Trophoblast cell (in vitro differentiated cells and primary cell): ENCODE results near the gene FBLN7.

Experiments
- DNase-seq, 2 donors: peaks; one replicate each; pipeline ENCODE4 v3.0.0-alpha.2; 2016
- H2AFZ ChIP-seq: 2 replicates; pipeline ENCODE4 v1.6.1; 2013; ENCODE audit warnings: low read length, moderate library complexity, mild to moderate bottlenecking; ENCODE audit not compliant: insufficient read depth, poor library complexity
- H2AK5ac ChIP-seq: 2 replicates; pipeline ENCODE4 v1.6.1; 2013; ENCODE audit warnings: mild to moderate bottlenecking, low read length
- H2BK120ac ChIP-seq: 2 replicates; pipeline ENCODE4 v1.6.1; 2013; ENCODE audit warnings: low read length, mild to moderate bottlenecking, moderate library complexity; ENCODE audit not compliant: insufficient read depth, poor library complexity
- H2BK12ac ChIP-seq: 2 replicates; pipeline ENCODE4 v1.6.1; 2013; ENCODE audit warnings: mild to moderate bottlenecking, low read length, moderate library complexity
- H2BK5ac ChIP-seq: 2 replicates; pipeline ENCODE4 v1.6.1; 2013; ENCODE audit warnings: low read length, low read depth, moderate library complexity, mild to moderate bottlenecking; ENCODE audit not compliant: poor library complexity
- H3K14ac ChIP-seq: 2 replicates; pipeline ENCODE4 v1.6.1; 2013; ENCODE audit warnings: mild to moderate bottlenecking, low read length
- H3K18ac ChIP-seq: 2 replicates; pipeline ENCODE4 v1.6.1; 2013; ENCODE audit warnings: mild to moderate bottlenecking, low read length
- H3K23ac ChIP-seq: 2 replicates; pipeline ENCODE4 v1.6.1; 2013; ENCODE audit warnings: low read length
- H3K27ac ChIP-seq: 2 replicates; pipeline ENCODE4 v1.5.1; 2013; ENCODE audit warnings: low read depth, mild to moderate bottlenecking, inconsistent platforms, low read length, moderate library complexity
- H3K27me3 ChIP-seq: 2 replicates; pipeline ENCODE4 v1.6.1; 2013; ENCODE audit warnings: inconsistent platforms, mild to moderate bottlenecking, low read length, moderate library complexity; ENCODE audit not compliant: insufficient read depth
- H3K36me3 ChIP-seq, 2 experiments: 1 replicate in 1 of 2; 2 replicates in 1 of 2; pipeline ENCODE4 v1.6.1; 2013; ENCODE audit warnings: low read length in 2 of 2, mild to moderate bottlenecking in 2 of 2, moderate library complexity in 1 of 2; ENCODE audit not compliant: insufficient read depth in 2 of 2, control insufficient read depth in 1 of 2
- H3K4ac ChIP-seq: 2 replicates; pipeline ENCODE4 v1.6.1; 2013; ENCODE audit warnings: low read depth, mild to moderate bottlenecking, low read length, moderate library complexity
- H3K4me1 ChIP-seq, 2 experiments: 1 replicate in 1 of 2; 2 replicates in 1 of 2; pipeline ENCODE4 v1.6.1; 2013; ENCODE audit warnings: low read length in 2 of 2, mild to moderate bottlenecking in 2 of 2, moderate library complexity in 1 of 2; ENCODE audit not compliant: insufficient read depth in 2 of 2, control insufficient read depth in 1 of 2
- H3K4me2 ChIP-seq: 2 replicates; pipeline ENCODE4 v1.6.1; 2013; ENCODE audit warnings: inconsistent platforms, mild to moderate bottlenecking, low read length, moderate library complexity
- H3K4me3 ChIP-seq: 2 replicates; pipeline ENCODE4 v1.5.1; 2013; ENCODE audit warnings: mild to moderate bottlenecking, low read depth, low read length, inconsistent platforms
- H3K79me1 ChIP-seq: one replicate; pipeline ENCODE4 v1.6.1; 2013; ENCODE audit warnings: low read length
- H3K79me2 ChIP-seq: 2 replicates; pipeline ENCODE4 v1.6.1; 2013; ENCODE audit warnings: low read length, mild to moderate bottlenecking; ENCODE audit not compliant: control insufficient read depth, insufficient read depth, poor library complexity
- H3K9ac ChIP-seq: 2 replicates; pipeline ENCODE4 v1.6.1; 2013; ENCODE audit warnings: mild to moderate bottlenecking, low read length
- H3K9me3 ChIP-seq: 2 replicates; pipeline ENCODE4 v1.6.1; 2013; ENCODE audit warnings: low read depth, mild to moderate bottlenecking, control low read depth, inconsistent platforms, low read length; ENCODE audit not compliant: insufficient read depth
- H4K12ac ChIP-seq: 2 replicates; pipeline ENCODE4 v1.6.1; 2013; ENCODE audit warnings: low read depth, mild to moderate bottlenecking, low read length, moderate library complexity
- H4K8ac ChIP-seq: 2 replicates; pipeline ENCODE4 v1.6.1; 2013; ENCODE audit warnings: low read depth, mild to moderate bottlenecking, low read length, moderate library complexity
- H4K91ac ChIP-seq: one replicate; pipeline ENCODE4 v1.6.1; 2013; ENCODE audit warnings: low read depth, mild to moderate bottlenecking, low read length, moderate library complexity
- WGBS: extraction: QIAGEN DNeasy Blood & Tissue Kit; methylation state at CpG from one replicate; pipeline ENCODE4 v1.1.7; 2013; ENCODE audit warnings: missing lambda C conversion rate; ENCODE audit not compliant: insufficient read length, insufficient coverage; ENCODE audit errors: extremely low coverage; 5-methylcytosine and 5-hydroxymethylcytosine counted together

The FBLN7 gene

GRCh38 chr2:112162956-112163355 is 24.8 kb downstream of the FBLN7 start:
- Histone ChIP-seq H3K4me1 (peaks cover 0 to 6% of the 10 kb centered on the region in 2 experiments), H3K36me3 (no peaks in the 10 kb centered on the region), H3K79me2 (no peaks in the 10 kb centered on the region), H3K9ac (no peak overlapping the region), H2BK12ac (no peak overlapping the region), H3K79me1 (no peaks in the 10 kb centered on the region), H2AK5ac (no peak overlapping the region), H4K91ac (no peak overlapping the region), H3K9me3 (peaks cover 6% of the 10 kb centered on the region), H4K12ac (no peak overlapping the region), H4K8ac (no peak overlapping the region), H3K23ac (no peak overlapping the region), H2BK120ac (no peak overlapping the region), H3K4me2 (no peak overlapping the region), H3K4ac (no peak overlapping the region), H2AFZ (no peak overlapping the region), H3K14ac (no peak overlapping the region), H3K18ac (no peak overlapping the region), H2BK5ac (no peak overlapping the region), H3K27ac (no peak overlapping the region), H3K4me3 (no peak overlapping the region), H3K27me3 (no peaks in the 10 kb centered on the region)
- no peak for DNase-seq
- no CpG with 5 or more reads among the region's 11 CpGs for WGBS

GRCh38 chr2:112163541-112163981 is 25.4 kb downstream of the FBLN7 start:
- H3K14ac ChIP-seq = no peak overlapping the region
- H3K27ac ChIP-seq = no peak overlapping the region
- H4K8ac ChIP-seq = no peak overlapping the region
- no peak overlapping the region for H2BK120ac ChIP-seq
- H3K23ac ChIP-seq = no peak overlapping the region
- H3K36me3 ChIP-seq = no peaks in the 10 kb centered on the region
- H2AFZ ChIP-seq = no peak overlapping the region
- no peak overlapping the region for H3K4me3 ChIP-seq
- no peak overlapping the region for H2BK5ac ChIP-seq
- no peak overlapping the region for H3K4ac ChIP-seq
- H2AK5ac ChIP-seq = no peak overlapping the region
- WGBS = no CpG with 5 or more reads among the region's 9 CpGs
- H3K4me2 ChIP-seq = no peak overlapping the region
- no peaks in the 10 kb centered on the region for H3K79me1 ChIP-seq
- no peak overlapping the region for H4K12ac ChIP-seq
- no peak for DNase-seq
- H3K9me3 ChIP-seq = peaks cover 8% of the 10 kb centered on the region
- H3K4me1 ChIP-seq = peaks cover 0 to 6% of the 10 kb centered on the region in 2 experiments
- no peak overlapping the region for H2BK12ac ChIP-seq
- no peak overlapping the region for H3K18ac ChIP-seq
- H4K91ac ChIP-seq = no peak overlapping the region
- H3K79me2 ChIP-seq = no peaks in the 10 kb centered on the region
- no peaks in the 10 kb centered on the region for H3K27me3 ChIP-seq
- H3K9ac ChIP-seq = no peak overlapping the region

- peaks cover 0 to 6% of the 10 kb centered on the region in 2 experiments for H3K4me1 ChIP-seq
- H3K79me1 ChIP-seq = no peaks in the 10 kb centered on the region
- H3K23ac ChIP-seq = no peak overlapping the region
- no peak overlapping the region for H3K14ac ChIP-seq
- no peak overlapping the region for H4K12ac ChIP-seq
- no peak overlapping the region for H3K9ac ChIP-seq
- H3K18ac ChIP-seq = no peak overlapping the region
- H2BK120ac ChIP-seq = no peak overlapping the region
- no peak overlapping the region for H2AK5ac ChIP-seq
- WGBS = no CpG with 5 or more reads among the region's 11 CpGs
- no peak overlapping the region for H2BK5ac ChIP-seq
- H3K27ac ChIP-seq = no peak overlapping the region
- H4K8ac ChIP-seq = no peak overlapping the region
- no peaks in the 10 kb centered on the region for H3K27me3 ChIP-seq
- peaks cover 6% of the 10 kb centered on the region for H3K9me3 ChIP-seq
- H2BK12ac ChIP-seq = no peak overlapping the region
- H4K91ac ChIP-seq = no peak overlapping the region
- no peaks in the 10 kb centered on the region for H3K79me2 ChIP-seq
- no peak overlapping the region for H3K4ac ChIP-seq
- H3K4me3 ChIP-seq = no peak overlapping the region
- H3K4me2 ChIP-seq = no peak overlapping the region
- no peak for DNase-seq
- no peak overlapping the region for H2AFZ ChIP-seq
- H3K36me3 ChIP-seq = no peaks in the 10 kb centered on the region
These were observed 26.7 kb downstream of the FBLN7 start for GRCh38 chr2:112164876-112165275.

GRCh38 chr2:112165296-112165695 is 27.1 kb downstream of the FBLN7 start:
- WGBS = no CpG with 5 or more reads among the region's 4 CpGs

More at GRCh38 chr2:112165296-112165695, 27.1 kb downstream of the FBLN7 start:
- Histone ChIP-seq H3K4me1 (peaks cover 0 to 6% of the 10 kb centered on the region in 2 experiments), H4K91ac (no peak overlapping the region), H3K27ac (no peak overlapping the region), H3K14ac (no peak overlapping the region), H2AFZ (no peak overlapping the region), H4K12ac (no peak overlapping the region), H3K4ac (no peak overlapping the region), H3K9me3 (peaks cover 6% of the 10 kb centered on the region), H2BK12ac (no peak overlapping the region), H3K4me3 (no peak overlapping the region), H3K9ac (no peak overlapping the region), H3K79me2 (no peaks in the 10 kb centered on the region), H3K36me3 (no peaks in the 10 kb centered on the region), H3K27me3 (no peaks in the 10 kb centered on the region), H2BK120ac (no peak overlapping the region), H3K18ac (no peak overlapping the region), H3K79me1 (no peaks in the 10 kb centered on the region), H4K8ac (no peak overlapping the region), H2BK5ac (no peak overlapping the region), H3K23ac (no peak overlapping the region), H3K4me2 (no peak overlapping the region), H2AK5ac (no peak overlapping the region)
- DNase-seq = no peak
